ENCODE data around the gene DUS4L.

The DUS4L gene

GRCh38 chr7:107579885-107580715 lies 16.3 kb downstream of the DUS4L start, which contains the start of gene BCAP29:
Gene BCAP29 (plus strand): TSS chr7:107580246. CDS start chr7:107580773, 527 bp downstream.
- DNase-seq (ENCODE audit: low read depth, low spot score): peak; percentile 83

GRCh38 chr7:107580716-107581383 lies 17.1 kb downstream of the DUS4L start:
- DNase-seq (ENCODE audit: low read depth, low spot score): no peak

GRCh38 chr7:107581387-107582013 lies 17.7 kb downstream of the DUS4L start:
- no peak for DNase-seq (ENCODE audit: low read depth, low spot score)

- no peak for DNase-seq (ENCODE audit: low read depth, low spot score)
Observed at GRCh38 chr7:107582875-107583274, 19.1 kb downstream of the DUS4L start.

- no peak for DNase-seq (ENCODE audit: low read depth, low spot score)
Observed at GRCh38 chr7:107584716-107585115, 20.9 kb downstream of the DUS4L start.

GRCh38 chr7:107588529-107589130 lies 24.9 kb downstream of the DUS4L start:
- no peak for DNase-seq (ENCODE audit: low read depth, low spot score)

GRCh38 chr7:107591421-107591820 lies 27.6 kb downstream of the DUS4L start:
- DNase-seq (ENCODE audit: low read depth, low spot score): no peak

- no peak for DNase-seq (ENCODE audit: low read depth, low spot score)
Observed at GRCh38 chr7:107592361-107593024, 28.7 kb downstream of the DUS4L start.

- DNase-seq (ENCODE audit: low read depth, low spot score): no peak
Observed at GRCh38 chr7:107593025-107593410, 29.2 kb downstream of the DUS4L start.

- peak; percentile 42 for DNase-seq (ENCODE audit: low read depth, low spot score)
Observed at GRCh38 chr7:107594961-107595737, 31.4 kb downstream of the DUS4L start.

- no peak for DNase-seq (ENCODE audit: low read depth, low spot score)
Observed at GRCh38 chr7:107596881-107597581, 33.3 kb downstream of the DUS4L start.

- DNase-seq (ENCODE audit: low read depth, low spot score): no peak
Observed at GRCh38 chr7:107597582-107597916, 33.8 kb downstream of the DUS4L start.

- DNase-seq (ENCODE audit: low read depth, low spot score): no peak
Observed at GRCh38 chr7:107597953-107598352, 34.2 kb downstream of the DUS4L start.

- DNase-seq (ENCODE audit: low read depth, low spot score): no peak
Observed at GRCh38 chr7:107599262-107599661, 35.5 kb downstream of the DUS4L start.

- DNase-seq (ENCODE audit: low read depth, low spot score): no peak
Observed at GRCh38 chr7:107600816-107601215, 37.0 kb downstream of the DUS4L start.

- no peak for DNase-seq (ENCODE audit: low read depth, low spot score)
Observed at GRCh38 chr7:107605218-107605815, 41.5 kb downstream of the DUS4L start.

GRCh38 chr7:107606303-107606702 lies 42.5 kb downstream of the DUS4L start:
- DNase-seq (ENCODE audit: low read depth, low spot score): no peak

- no peak for DNase-seq (ENCODE audit: low read depth, low spot score)
Observed at GRCh38 chr7:107609811-107610261, 46.1 kb downstream of the DUS4L start.

GRCh38 chr7:107610323-107610722 lies 46.6 kb downstream of the DUS4L start:
- no peak for DNase-seq (ENCODE audit: low read depth, low spot score)

- no peak for DNase-seq (ENCODE audit: low read depth, low spot score)
Observed at GRCh38 chr7:107613439-107613838, 49.7 kb downstream of the DUS4L start.

Data from ELF-1 (cell line).